D721Med (cell line): ENCODE measurements around the gene PROZ.
A peak's percentile ranks its signal among the peaks of the same experiment; 100 is the strongest.

ENCODE experiments used
- DNase-seq: peaks from one replicate; pipeline ENCODE4 v3.0.0; 2011; ENCODE audit warnings: low spot score; ENCODE audit not compliant: insufficient read length
- FAIRE-seq: peaks from 2 replicates; lab custom pipeline; 2011; peaks lifted over from hg19 to GRCh38; lab: Jason Lieb, UNC
- CTCF ChIP-seq: IDR thresholded peaks from 2 replicates; pipeline ENCODE4 v1.5.1; 2012; ENCODE audit warnings: mild to moderate bottlenecking, control low read depth; ENCODE audit not compliant: insufficient read depth; ENCODE audit errors: missing control alignments

PROZ gene

DNA sequence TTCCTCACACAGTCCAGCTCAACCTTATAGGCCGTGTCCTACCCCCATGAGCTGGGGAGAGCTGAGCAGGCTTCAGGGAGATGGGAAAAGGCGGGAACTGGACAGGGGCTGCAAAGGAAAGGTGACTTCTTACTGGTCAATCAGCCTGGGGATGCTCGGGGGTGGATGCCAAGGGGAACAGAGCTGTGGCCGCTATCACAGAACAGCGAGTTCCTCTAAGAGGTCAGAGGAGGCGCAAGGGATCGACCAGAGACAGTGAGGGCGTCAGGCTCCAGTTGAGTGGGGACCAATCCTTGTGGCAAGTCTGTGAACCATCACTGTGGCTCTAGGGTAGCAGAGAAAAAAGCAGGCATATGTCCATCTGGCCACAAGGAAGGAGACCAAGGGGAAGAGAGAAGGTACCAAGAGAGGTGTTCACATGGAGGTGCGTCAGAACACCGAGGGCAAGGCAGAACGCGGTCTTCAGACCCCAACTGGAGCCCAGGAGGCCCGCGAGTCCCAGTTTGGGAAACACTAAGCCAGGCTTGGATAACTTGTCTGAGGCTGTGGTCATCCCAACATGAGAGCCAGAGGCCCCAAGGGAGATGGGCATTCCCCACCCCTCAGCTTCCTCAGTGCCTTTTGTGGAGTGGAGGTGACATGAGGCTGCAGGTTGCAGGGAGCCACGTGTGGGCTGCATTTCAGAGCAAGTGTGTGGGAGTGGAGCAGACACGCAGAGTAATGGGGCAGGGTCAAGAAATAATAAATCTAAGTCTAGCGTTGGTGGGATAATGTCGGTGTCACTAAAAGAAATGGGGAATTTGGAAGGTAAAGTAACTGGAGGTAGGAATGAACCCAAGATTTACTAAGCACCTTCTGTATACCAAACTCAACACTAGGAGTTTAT lies 31.9 kb upstream of the PROZ start:
- no peak for FAIRE-seq

DNA sequence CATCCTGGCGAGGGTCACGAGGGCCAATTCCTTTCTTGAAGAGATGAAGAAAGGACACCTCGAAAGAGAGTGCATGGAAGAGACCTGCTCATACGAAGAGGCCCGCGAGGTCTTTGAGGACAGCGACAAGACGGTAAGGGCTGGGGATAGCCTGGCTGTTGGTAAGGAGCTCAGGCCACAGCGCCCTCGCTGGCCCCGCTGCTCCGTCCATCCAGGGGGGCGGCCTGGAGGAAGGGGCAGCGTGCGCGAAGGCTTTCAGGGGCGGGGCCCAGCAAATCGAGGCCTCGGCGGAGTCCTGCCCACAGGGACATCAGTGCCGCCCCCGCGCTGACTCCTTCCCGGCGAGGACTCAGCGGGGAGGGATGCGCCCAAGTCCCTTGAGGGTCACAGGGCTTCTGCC lies 29.0 kb upstream of the PROZ start:
- no peak for TF ChIP-seq CTCF
- FAIRE-seq: no peak
- no peak for DNase-seq

More for the DNA sequence above, 31.9 kb upstream of the PROZ start:
- TF ChIP-seq CTCF: no peak
- DNase-seq: no peak

- FAIRE-seq: no peak
- DNase-seq: no peak
- TF ChIP-seq CTCF: no peak
These were observed 28.3 kb upstream of the PROZ start for GRCh38 chr13:113129921-113130750.

GRCh38 chr13:113135281-113135760 lies 23.1 kb upstream of the PROZ start:
- peak; percentile 29 for FAIRE-seq
- DNase-seq: no peak
- no peak for TF ChIP-seq CTCF

- DNase-seq: no peak
- TF ChIP-seq CTCF: no peak
- no peak for FAIRE-seq
These were observed 20.7 kb upstream of the PROZ start for GRCh38 chr13:113137691-113138298.

- DNase-seq (no peak), FAIRE-seq (no peak)
These were observed 19.5 kb upstream of the PROZ start for GRCh38 chr13:113138792-113139551.

More at GRCh38 chr13:113138792-113139551, 19.5 kb upstream of the PROZ start:
- TF ChIP-seq CTCF: no peak
